ENCODE measurements around the gene TRIM17. TPM values are rescaled to one million over a fixed set of nuclear protein-coding genes. Genes with fewer than 3 reads are reported as not detected.
A peak's percentile ranks its signal among the peaks of the same experiment; 100 is the strongest.

Gene TRIM17
- total and polyA plus RNA-seq, 2 of the 13 experiments (the other 11 are each of a cell fraction or from before 2014, with no cell fraction given): 0.32 to 0.64 TPM

- intact Hi-C loops (cut with micrococcal nuclease; ENCODE audit: unreplicated experiment): no loop called here
- in situ Hi-C loops (cut with HindIII; ENCODE audit: extremely low pct_ligation_motif_present, low pct_unique_long_range_greater_than_20kb): no loop called here
- POLR2A ChIA-PET: interaction anchor here (1.0 to 2.3 kb wide), 4 partner anchors 11 to 66 kb away, joined by 4 to 13 read pairs (median 4); partner anchors contain the start of gene TRIM11
- H3K9me3 ChIP-seq (ENCODE audit: low read length): no peaks in the 10 kb centered on the region
- 0 out of 5 replicates have a peak, but pooled peaks cover 0 to 3% of the 10 kb centered on the region in 2 experiments for H3K27me3 ChIP-seq (ENCODE audit: control insufficient read depth in 1 of 2, insufficient read depth in 2 of 2, low read length in 2 of 2)
- no peak overlapping the region for H2AFZ ChIP-seq (ENCODE audit: low read length)
- CTCF ChIA-PET (ENCODE audit: low intra/inter-chr PET ratio, low total read pairs): no interaction called here
- peaks cover 30% of the 10 kb centered on the region for H3K4me1 ChIP-seq (ENCODE audit: insufficient read depth, low read length)
- no peak overlapping the region for H3K27ac ChIP-seq (ENCODE audit: extremely low read length, insufficient read depth, low read length)
- no peak overlapping the region for H3K9ac ChIP-seq (ENCODE audit: insufficient read depth, low read depth, low read length)
- no peaks in the 10 kb centered on the region for H3K36me3 ChIP-seq (replicated peaks in 1 of 2; ENCODE audit: control insufficient read depth in 1 of 2, insufficient read depth in 2 of 2, low read length in 2 of 2)
- ATAC-seq (peak; percentile 92), FAIRE-seq (peak; percentile 36), DNase-seq (ENCODE audit: low spot score) (peak; percentile 67)
- H3K4me3 ChIP-seq (replicated peaks in 1 of 3; ENCODE audit: insufficient read depth in 1 of 3, low read depth in 2 of 3, low read length in 3 of 3): no peak overlapping the region
- no TSS peak for BruUV-seq (replicated peaks)
- no peaks in the 10 kb centered on the region for H3K79me2 ChIP-seq (ENCODE audit: insufficient read depth, low read length)
- WGBS (ENCODE audit: low lambda C conversion rate): 30% methylated on average over 7 of the region's 7 CpGs
- H3K4me2 ChIP-seq (ENCODE audit: low read depth, low read length): peak overlapping the region; percentile 27
- H4K20me1 ChIP-seq (ENCODE audit: insufficient read depth, low read length): no peaks in the 10 kb centered on the region
- TF ChIP-seq SMAD3 (CRISPR knock-in tag; IDR thresholded peaks at IDR 0.05) (peak; percentile 65; the same call in 1 of the 2 replicates), MEF2D (CRISPR knock-in tag; IDR thresholded peaks at IDR 0.05) (0 out of 2 replicates have a peak, but pooled peaks have one; percentile 32), MYC (CRISPR knock-in tag; IDR thresholded peaks at IDR 0.05; ENCODE audit: borderline replicate concordance) (peak; percentile 69; the same call in 1 of the 2 replicates), ARID3A (IDR thresholded peaks at IDR 0.05; ENCODE audit: low read depth, low read length) (0 out of 2 replicates have a peak, but pooled peaks have one; percentile 13), ZFP90 (CRISPR knock-in tag; IDR thresholded peaks at IDR 0.05; ENCODE audit: borderline replicate concordance) (peak; percentile 58; the same call in 1 of the 2 replicates), ZNF589 (CRISPR knock-in tag; conservative IDR thresholded peaks at IDR 0.05) (0 out of 2 replicates have a peak, but pooled peaks have one; percentile 46), SOX6 (IDR thresholded peaks at IDR 0.05) (no peak), SOX6 (CRISPR knock-in tag; IDR thresholded peaks at IDR 0.05) (peak; percentile 77), ETV5 (CRISPR knock-in tag; IDR thresholded peaks at IDR 0.05; ENCODE audit: borderline replicate concordance) (peak; percentile 28; the same call in 1 of the 2 replicates), REPIN1 (CRISPR knock-in tag; IDR thresholded peaks at IDR 0.05; ENCODE audit: borderline replicate concordance, low read depth) (peak; percentile 35; the same call in 1 of the 2 replicates), RARA (CRISPR knock-in tag; IDR thresholded peaks at IDR 0.05) (peak; percentile 89), RELA (CRISPR knock-in tag; IDR thresholded peaks at IDR 0.05) (peak; percentile 98; the same call in 1 of the 2 replicates), BHLHE40 (IDR thresholded peaks at IDR 0.05; ENCODE audit: low read length) (peak; percentile 79), POGZ (CRISPR knock-in tag; IDR thresholded peaks at IDR 0.05) (peak; percentile 37; the same call in 1 of the 2 replicates), ISL2 (CRISPR knock-in tag; IDR thresholded peaks at IDR 0.05) (no peak), KAT8 (CRISPR knock-in tag; IDR thresholded peaks at IDR 0.05) (0 out of 2 replicates have a peak, but pooled peaks have one; percentile 20), EP300 (IDR thresholded peaks at IDR 0.05; ENCODE audit: low read depth in 2 of 2, low read length in 2 of 2) (0 out of 4 replicates have a peak, but pooled peaks of 1 of the 2 experiments have one; percentile 18), EP300 (CRISPR knock-in tag; IDR thresholded peaks at IDR 0.05; ENCODE audit: borderline replicate concordance) (no peak), ZNF263 (CRISPR knock-in tag; IDR thresholded peaks at IDR 0.05) (peak; percentile 65), HIVEP1 (CRISPR knock-in tag; IDR thresholded peaks at IDR 0.05) (peak; percentile 98), FOXA3 (CRISPR knock-in tag; IDR thresholded peaks at IDR 0.05) (peak; percentile 46; the same call in 1 of the 2 replicates), KDM3A (CRISPR knock-in tag; IDR thresholded peaks at IDR 0.05; ENCODE audit: low read depth) (no peak), ONECUT2 (CRISPR knock-in tag; IDR thresholded peaks at IDR 0.05) (peak; percentile 89), ZSCAN25 (CRISPR knock-in tag; IDR thresholded peaks at IDR 0.05) (0 out of 2 replicates have a peak, but pooled peaks have one; percentile 25), TEAD3 (CRISPR knock-in tag; optimal IDR thresholded peaks at IDR 0.05; ENCODE audit: borderline replicate concordance) (peak; percentile 28), NR2F6 (IDR thresholded peaks at IDR 0.05) (peak; percentile 22; the same call in 1 of the 2 replicates), NR2F6 (CRISPR knock-in tag; IDR thresholded peaks at IDR 0.05) (0 out of 2 replicates have a peak, but pooled peaks have one; percentile 40)
These were observed 6.9 kb upstream of the TRIM17 start for GRCh38 chr1:228423404-228424053.
